ENCODE measurements around the gene DGUOK. TPM values are rescaled to one million over a fixed set of nuclear protein-coding genes. Genes with fewer than 3 reads are reported as not detected.
"Not testable (repeated sequence)": the region's sequence is repeated elsewhere in the genome, so short reads cannot be mapped to it uniquely, and the experiment has no call there.

DGUOK gene
- total RNA-seq: 10 to 100 TPM; 30.5 to 38.9 (median 36.3) TPM

DNA sequence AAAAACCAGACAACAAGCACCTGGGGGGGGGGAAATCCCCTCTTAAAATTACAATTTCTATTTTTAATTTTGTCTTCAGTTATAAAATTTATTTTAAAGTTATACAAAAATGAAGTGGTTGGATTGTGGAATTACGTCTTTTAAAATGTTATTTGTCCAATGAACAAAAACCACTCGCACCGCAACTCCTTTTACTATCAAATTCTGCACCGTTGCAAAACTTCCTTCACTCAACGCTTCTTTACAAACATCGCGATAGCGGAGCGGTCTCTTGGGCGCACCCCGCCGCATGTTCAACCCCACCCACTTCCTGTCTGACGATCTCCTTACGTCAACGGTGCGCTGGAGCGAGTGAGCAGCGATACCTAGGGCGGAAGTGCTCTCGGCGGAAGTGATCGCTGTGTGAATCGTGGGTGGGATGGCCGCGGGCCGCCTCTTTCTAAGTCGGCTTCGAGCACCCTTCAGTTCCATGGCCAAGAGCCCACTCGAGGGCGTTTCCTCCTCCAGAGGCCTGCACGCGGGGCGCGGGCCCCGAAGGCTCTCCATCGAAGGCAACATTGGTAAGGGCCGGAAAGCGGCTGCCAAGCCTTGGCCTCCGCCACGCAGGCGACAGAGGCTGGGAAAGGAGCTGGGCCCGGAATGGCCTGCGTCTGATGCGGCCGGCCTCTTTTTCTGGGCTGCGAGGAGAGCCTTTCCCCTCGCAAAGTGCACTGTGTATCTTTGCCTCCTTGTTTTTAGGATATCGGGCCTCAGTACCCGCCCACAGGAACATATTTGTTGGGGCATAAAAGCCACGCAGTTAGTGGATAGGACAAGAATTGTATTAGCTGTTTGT is at the start of gene DGUOK:
DGUOK (plus strand) TSS at position 388 of the 835 bp plus-strand sequence; CDS start at position 419, 31 bp downstream.
- TF ChIP-seq, protein P1, sequence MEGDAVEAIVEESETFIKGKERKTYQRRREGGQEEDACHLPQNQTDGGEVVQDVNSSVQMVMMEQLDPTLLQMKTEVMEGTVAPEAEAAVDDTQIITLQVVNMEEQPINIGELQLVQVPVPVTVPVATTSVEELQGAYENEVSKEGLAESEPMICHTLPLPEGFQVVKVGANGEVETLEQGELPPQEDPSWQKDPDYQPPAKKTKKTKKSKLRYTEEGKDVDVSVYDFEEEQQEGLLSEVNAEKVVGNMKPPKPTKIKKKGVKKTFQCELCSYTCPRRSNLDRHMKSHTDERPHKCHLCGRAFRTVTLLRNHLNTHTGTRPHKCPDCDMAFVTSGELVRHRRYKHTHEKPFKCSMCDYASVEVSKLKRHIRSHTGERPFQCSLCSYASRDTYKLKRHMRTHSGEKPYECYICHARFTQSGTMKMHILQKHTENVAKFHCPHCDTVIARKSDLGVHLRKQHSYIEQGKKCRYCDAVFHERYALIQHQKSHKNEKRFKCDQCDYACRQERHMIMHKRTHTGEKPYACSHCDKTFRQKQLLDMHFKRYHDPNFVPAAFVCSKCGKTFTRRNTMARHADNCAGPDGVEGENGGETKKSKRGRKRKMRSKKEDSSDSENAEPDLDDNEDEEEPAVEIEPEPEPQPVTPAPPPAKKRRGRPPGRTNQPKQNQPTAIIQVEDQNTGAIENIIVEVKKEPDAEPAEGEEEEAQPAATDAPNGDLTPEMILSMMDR (IDR thresholded peaks at IDR 0.05): no peak
- peak; percentile 91 for DNase-seq (ENCODE audit: low spot score)
- peak; percentile 99 for ATAC-seq (ENCODE audit: low FRiP score)

DNA sequence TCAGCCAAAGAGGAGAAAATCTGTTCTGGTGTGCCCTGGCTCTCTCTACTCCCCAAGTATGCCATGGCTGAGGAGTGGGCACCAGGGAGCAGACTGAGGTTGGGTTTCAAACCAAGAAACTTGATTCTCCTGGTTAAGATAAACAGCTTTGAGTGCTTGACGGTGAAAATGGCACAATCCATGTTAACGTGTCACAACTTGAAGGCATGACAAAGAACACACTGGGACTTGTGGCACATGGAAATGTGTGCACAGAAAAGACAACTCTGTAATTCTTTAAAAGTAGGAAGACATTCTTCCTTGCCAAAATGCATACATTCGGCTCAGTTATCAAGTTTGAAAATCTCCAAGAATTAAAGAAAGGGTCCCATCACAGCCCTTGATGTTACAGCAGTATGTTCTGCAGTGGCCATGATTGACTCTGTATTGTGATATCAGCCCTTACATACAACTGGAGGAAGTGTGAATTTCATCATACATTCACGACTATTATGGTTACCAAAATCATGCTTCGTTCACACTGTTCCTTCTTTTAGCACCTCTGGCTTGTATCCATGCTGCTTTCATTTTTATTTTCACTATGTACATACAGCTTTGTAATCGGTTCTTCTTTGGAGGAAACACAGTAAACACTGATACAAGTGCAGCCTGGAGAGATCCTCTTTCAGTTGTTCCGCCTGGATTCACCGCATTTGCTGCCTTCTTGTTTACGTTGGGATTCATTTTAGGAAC is 49.4 kb upstream of the DGUOK start:
- TF ChIP-seq, protein P1 (IDR thresholded peaks at IDR 0.05): no peak
- ATAC-seq (ENCODE audit: low FRiP score): no peak

DNA sequence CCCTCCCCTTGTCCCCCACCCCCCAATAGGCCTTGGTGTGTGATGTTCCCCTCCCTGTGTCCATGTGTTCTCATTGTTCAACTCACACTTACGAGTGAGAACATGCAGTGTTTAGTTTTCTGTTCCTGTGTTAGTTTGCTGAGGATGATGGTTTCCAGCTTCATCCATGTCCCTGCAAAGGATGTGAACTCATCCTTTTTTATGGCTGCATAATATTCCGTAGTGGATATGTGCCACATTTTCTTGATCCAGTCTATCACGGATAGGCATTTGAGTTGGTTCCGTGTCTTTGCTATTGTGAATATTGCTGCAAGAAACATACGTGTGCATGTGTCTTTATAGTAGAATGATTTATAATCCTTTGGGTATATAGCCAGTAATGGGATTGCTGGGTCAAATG is 48.7 kb upstream of the DGUOK start:
- not testable (repeated sequence) for DNase-seq (ENCODE audit: low spot score); ATAC-seq (ENCODE audit: low FRiP score)

More for the DNA sequence above, 49.4 kb upstream of the DGUOK start:
- DNase-seq (ENCODE audit: low spot score): no peak

DNA sequence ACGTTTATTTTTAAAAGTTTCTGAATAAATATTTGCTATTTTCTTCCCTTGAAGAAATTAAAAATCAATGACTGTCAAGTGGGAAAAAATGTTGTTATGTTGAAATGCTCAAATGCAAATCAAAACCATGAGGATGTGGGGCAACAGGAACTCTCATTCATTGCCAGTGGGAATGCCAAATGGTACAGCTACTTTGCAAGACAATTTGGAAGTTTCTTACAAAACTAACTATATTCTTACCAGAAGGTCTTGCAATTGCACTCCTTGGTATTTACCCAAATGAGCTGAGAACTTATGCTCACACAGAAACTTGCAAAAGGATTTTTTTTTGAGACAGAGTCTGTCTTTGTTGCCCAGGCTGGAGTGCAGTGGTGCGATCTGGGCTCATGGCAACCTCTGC is 41.3 kb upstream of the DGUOK start:
- TF ChIP-seq, protein P1 (IDR thresholded peaks at IDR 0.05): no peak
- no peak for DNase-seq (ENCODE audit: low spot score)
- no peak for ATAC-seq (ENCODE audit: low FRiP score)

DNA sequence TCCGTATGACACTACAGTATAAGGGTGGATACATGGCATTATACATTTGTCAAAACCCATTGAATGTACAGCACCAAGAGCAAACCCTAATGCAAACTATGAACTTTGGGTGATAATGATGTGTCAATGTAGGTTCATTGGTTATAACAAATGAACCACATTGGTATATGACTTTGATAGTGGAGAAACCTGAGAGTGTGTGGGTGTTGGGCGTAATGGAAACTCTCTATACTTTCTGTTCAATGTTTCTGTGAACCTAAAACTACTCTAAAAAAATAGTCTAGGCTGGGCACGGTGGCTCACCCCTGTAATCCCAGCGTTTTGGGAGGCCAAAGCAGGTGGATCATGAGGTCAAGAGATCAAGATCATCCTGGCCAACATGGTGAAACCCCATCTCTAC is 40.3 kb upstream of the DGUOK start:
- no peak for DNase-seq (ENCODE audit: low spot score)
- TF ChIP-seq, protein P1 (IDR thresholded peaks at IDR 0.05): no peak
- ATAC-seq (ENCODE audit: low FRiP score): no peak

DNA sequence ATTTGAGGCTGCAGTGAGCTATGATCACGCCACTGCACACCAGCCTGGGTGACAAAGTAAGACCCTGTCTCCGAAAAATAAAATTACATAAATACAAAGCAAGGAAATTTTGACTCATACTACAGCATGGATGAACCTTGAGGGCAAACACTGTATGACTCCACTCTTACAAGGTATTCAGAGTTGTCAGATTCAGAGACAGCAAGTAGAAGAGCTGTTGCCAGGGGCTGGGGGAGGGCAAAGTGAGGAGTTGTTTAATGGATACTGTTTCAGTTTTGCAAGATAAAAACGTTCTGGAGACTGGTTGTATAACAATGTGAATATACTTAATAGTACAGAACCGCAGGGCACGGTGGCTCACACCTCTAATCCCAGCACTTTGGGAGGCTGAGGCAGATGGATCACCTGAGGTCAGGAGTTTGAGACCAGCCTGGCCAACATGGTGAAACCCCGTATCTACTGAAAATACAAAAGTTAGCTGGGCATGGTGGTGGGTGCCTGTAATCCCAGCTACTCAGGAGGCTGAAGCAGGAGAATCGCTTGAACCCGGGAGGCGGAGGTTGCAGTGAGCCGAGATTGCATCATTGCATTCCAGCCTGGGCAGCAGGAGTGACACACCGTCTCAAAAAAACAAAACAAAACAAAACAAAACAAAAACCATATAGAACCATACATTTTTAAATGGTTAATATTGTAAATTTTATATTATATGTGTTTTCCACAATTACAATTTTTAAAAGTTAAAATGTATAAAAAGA is 38.9 kb upstream of the DGUOK start:
- ATAC-seq (ENCODE audit: low FRiP score); DNase-seq (ENCODE audit: low spot score): not testable (repeated sequence)

DNA sequence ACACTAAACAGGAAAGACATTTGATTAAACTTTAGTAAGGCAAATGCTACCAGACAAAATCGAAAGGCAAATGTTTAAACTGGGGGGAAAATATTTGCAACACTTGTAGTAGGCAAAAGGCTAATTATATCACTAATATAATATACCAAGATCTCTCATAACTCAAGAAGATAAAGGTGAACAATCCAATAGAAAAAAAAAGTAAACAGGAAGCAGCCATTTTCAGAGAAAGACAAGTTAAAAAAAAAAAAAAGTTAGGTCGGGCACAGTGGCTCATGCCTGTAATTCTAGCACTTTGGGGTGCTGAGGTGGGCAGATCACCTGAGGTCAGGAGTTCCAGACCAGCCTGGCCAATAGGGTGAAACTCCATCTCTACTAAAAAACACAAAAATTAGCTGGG is 38.3 kb upstream of the DGUOK start:
- TF ChIP-seq, protein P1 (IDR thresholded peaks at IDR 0.05): no peak
- ATAC-seq (ENCODE audit: low FRiP score) (no peak), DNase-seq (ENCODE audit: low spot score) (no peak)
